Activated CD8-positive, alpha-beta memory T cell treated with anti-CD3 and anti-CD28 coated beads for 36 hours (primary cell): Measurements from ENCODE around the gene METTL21C. TPM values are rescaled to one million over a fixed set of nuclear protein-coding genes. Genes with fewer than 3 reads are reported as not detected.

Experiments used
- CTCF ChIA-PET: fragments of 350-600 bp; sonication (Branson Sonifier 250); formaldehyde crosslinking; loops from one replicate; lab custom pipeline; 2021; ENCODE audit warnings: antibody characterized with exemption; lab: Charles Lee
- POLR2A ChIA-PET: fragments of 350-600 bp; sonication (Branson Sonifier 250); formaldehyde crosslinking; loops from one replicate; lab custom pipeline; 2021; ENCODE audit warnings: antibody characterized with exemption; lab: Charles Lee
- total RNA-seq, 2 experiments: library from RNA; stranded (reverse); gene quantifications; one replicate each; pipeline ENCODE4 v1.2.3, GENCODE V29; 2021

METTL21C gene
- total RNA-seq, 2 experiments from 2014 or later = not detected

DNA sequence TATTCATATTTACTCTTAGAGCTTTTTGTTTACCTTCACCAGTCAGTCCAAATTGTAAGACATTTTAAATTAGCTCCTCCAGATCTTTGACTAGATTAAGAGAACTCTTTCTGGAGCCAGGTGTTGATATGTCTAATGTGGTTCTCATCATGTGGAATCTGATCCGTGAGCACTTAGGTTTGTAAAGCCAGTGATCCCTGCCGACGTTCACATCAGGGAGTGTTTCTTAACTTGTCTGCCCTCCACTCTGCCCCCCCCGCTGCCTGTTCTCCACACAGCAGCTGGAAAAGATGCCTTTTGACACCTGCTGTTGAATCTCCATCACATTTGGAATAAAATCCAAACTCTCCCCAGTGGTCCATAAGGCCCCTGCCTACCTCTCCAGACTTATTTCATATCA lies 17.7 kb downstream of the METTL21C start:
- POLR2A ChIA-PET = no interaction called here

DNA sequence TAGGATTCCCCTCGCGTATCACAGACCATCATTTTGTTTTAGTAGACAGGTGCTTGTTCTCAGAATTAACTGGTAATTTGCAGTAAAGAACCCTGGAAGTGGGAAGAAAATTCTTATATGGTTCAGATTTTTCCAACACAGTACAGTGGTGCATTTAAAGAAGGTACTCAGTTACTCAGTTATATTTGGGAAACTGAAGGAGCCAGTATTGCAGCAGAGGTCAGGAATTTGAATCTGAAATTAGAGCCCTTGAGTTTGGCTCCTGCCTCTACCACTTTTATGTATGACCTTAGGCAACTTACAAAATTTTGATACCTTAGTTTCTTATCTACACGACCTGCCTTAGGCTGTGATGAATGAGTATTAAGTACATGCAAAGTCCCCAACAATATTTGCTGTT lies 19.7 kb downstream of the METTL21C start:
- CTCF ChIA-PET = no interaction called here
- POLR2A ChIA-PET = no interaction called here

More for the DNA sequence above, 17.7 kb downstream of the METTL21C start:
- CTCF ChIA-PET = no interaction called here

DNA sequence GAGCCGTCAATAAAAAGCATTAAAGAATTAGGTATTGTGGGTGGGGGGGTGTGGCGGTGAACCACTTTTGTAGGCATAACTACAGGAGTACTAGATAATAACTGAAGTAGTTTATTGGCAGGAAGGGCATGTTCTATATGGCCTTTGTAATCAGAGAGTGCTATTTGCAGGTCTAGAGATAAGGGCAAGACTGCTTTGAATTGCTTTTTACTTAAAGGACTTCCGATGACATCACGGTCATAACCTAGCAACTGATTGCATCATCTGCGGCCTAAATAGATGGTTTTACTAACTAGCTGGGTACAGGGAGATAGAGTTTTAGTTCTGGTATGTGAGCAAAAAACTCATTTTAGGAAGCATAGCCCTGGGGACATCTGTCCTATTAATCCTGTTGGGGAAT lies 24.7 kb downstream of the METTL21C start:
- CTCF ChIA-PET = no interaction called here

DNA sequence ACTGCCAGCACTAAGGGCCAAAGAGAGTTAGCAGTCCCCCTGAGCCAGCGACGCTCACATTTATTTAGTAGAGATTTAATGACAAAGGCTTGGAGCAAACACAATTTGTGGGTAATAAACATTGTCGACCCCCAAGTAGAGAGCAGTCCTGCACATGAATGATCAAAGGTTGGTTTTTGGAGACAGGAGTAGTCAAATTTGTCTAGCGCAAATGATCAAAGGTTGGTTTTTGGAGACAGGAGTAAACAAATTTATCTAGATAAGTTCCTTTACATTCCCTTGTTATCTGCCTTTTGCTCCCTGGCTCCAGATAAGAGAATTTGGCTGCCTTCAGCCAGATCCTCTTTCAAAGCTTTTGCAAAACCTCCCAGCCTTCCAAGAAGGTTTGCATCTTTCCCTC lies 26.9 kb downstream of the METTL21C start:
- POLR2A ChIA-PET = no interaction called here
- CTCF ChIA-PET = no interaction called here

More for the DNA sequence above, 24.7 kb downstream of the METTL21C start:
- POLR2A ChIA-PET = no interaction called here

DNA sequence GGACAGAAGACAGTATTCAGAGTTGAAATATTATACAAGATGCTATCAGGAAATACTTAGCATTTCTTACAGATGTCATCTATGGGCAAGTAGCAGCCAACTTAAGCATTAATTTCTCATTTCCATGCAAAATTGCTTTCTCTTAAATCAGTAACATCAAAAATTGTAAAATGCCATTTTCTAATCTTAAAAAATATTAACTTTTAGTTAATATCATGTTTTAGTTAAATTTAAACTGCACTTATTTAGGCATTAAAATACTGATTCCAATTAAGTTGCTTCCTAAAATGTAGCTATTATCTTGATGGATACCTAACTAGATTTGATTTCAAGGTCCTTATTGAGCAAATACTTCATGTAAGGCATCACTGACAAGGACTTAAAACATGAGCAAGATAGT lies 27.8 kb downstream of the METTL21C start:
- POLR2A ChIA-PET = no interaction called here
- CTCF ChIA-PET = no interaction called here

DNA sequence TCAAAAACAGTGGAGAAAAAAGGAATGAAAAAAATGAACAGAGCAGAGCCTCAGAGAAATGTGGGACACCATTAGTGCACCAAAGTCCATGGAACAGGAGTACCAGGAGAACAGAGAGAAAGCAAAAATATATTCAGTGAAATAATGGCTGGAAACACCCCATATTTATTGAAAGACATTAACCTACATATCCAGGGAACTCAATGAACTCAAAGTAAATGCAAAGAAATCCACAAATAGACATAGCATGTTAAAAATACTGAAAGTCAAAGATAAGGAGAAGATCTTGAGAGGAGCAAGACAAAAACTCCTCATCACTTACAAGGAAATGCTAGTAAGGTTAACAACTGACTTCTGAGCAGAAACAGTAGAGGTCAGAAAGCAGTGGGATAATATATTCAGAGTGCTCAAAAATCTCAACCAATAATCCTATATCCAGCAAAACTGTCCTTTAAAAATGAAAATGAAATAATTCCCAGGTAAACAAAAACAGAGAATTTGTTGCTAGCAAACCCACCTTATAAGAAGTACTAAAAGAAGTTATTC lies 35.6 kb downstream of the METTL21C start:
- ChIA-PET CTCF (no interaction called here), POLR2A (no interaction called here)

DNA sequence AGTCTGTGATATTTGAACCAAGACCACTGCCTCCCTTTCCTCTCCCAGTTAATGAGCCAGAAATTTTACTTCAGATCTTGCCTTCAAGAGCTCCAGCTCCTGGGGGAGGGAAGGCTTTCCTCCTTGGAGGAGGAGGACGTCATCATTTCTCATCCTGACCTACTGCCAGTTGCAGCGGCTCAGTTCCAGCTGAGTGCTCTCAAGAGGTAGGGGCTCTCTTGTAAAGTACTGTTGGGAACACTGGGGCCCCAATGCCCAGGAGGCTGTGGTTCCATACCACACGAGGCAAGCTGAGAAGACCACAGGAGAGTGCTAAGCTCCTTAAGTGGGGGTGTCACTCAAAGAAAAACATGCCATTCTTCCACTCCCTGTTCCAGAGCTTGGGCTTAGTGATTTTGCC lies 36.2 kb downstream of the METTL21C start:
- POLR2A ChIA-PET = no interaction called here
- CTCF ChIA-PET = no interaction called here

DNA sequence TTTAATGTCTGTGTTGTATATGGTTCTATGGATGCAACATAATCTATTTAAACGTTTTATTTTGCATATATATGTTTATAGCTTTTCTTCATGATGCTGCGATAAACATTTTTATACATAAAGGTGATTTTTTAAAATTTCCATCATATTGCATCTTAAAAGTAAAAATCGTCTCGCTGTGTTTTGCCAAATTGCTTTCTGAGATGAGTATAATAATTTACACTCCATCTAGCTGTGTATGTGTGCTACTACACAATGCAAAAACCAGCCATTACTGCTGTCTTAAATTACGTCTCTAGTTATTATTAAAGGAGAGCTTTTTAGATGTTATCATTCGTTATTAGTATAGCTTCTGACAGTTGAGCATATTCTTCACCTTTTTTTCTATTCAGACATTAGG lies 37.2 kb downstream of the METTL21C start:
- ChIA-PET POLR2A (interaction anchor here (0.6 kb wide), 1 partner anchor 9 kb away, joined by 15 read pairs; no protein-coding TSS in a partner anchor), CTCF (no interaction called here)

DNA sequence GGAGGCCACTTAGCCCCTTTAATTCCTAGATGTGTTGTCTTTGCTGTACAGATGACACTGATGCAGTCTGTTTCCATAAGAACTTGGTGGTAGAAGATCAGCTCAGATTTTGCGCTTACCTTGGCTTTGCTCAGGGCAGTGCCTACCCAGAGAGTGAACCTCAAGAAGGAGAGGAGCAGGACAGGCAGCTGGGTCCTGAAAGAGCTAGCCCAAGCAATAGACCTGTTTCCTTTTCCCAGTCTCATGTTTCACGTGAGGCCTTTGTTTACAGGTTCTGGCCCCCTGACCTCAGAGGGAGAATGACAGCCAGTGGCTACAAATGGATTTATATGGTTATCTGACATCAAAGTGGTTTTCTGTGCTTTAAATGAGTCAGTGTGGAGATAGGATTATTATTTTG lies 40.1 kb downstream of the METTL21C start:
- POLR2A ChIA-PET = no interaction called here
- CTCF ChIA-PET = no interaction called here

DNA sequence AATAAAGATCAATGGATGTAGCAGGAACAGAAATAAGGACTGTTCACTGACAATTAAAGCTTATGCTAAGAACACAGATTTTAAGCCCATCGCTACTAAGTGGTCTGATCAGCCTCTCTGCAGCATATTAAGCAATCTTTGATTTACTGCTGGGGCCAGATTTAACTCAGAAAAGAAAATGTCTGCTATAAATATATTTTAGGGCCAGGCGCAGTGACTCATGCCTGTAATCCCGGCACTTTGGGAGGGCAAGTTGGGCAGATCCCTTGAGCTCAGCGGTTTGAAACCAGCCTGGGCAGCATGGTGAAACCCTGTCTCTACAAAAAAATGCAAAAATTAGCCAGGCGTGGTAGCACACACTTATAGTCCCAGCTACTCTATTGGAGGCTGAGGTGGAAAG lies 43.0 kb downstream of the METTL21C start:
- ChIA-PET POLR2A (interaction anchor here (0.7 kb wide), 1 partner anchor 55 kb away, joined by 3 read pairs; the partner anchor contains the start of gene TPP2), CTCF (no interaction called here)

DNA sequence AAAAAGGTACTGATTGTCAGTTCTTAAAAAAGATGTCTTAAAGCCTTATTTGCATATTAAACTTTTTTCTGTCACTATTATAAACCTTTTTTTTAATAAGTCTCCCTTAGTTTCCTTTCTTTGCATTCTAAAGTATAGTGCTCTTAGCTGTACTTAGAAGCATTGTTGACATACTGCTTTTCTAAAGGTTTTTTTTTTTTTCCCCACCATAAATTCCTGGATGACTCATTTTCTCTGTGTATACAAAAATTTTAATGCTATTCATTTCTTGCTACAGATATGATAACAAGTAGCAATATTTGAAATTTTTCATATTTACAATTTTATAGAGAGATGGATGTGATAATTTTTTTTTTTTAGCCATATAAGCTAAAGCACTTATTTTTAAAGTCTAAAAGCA lies 43.5 kb downstream of the METTL21C start:
- ChIA-PET CTCF (no interaction called here), POLR2A (no interaction called here)

DNA sequence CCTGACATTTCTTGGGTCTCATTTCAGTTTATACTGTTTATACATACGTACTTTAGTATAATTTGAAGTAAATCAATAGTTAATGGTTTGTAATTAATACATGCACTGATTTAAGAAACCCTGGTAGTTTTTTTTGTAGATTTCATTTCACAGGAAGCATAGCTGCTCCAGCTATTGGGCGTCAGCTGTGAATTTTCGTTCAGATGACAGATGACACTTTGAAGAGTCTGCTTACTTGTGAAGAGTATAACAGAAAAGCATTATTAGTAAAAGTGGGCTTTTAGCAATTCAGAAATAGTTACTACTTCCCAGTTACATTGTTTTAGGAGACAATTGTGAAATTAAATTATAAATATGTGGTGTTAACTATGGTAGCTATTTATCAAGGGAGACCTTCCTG lies 44.4 kb downstream of the METTL21C start:
- POLR2A ChIA-PET = no interaction called here
- CTCF ChIA-PET = interaction anchor here (0.5 kb wide), 1 partner anchor 10 kb away, joined by 5 read pairs; no protein-coding TSS in a partner anchor

DNA sequence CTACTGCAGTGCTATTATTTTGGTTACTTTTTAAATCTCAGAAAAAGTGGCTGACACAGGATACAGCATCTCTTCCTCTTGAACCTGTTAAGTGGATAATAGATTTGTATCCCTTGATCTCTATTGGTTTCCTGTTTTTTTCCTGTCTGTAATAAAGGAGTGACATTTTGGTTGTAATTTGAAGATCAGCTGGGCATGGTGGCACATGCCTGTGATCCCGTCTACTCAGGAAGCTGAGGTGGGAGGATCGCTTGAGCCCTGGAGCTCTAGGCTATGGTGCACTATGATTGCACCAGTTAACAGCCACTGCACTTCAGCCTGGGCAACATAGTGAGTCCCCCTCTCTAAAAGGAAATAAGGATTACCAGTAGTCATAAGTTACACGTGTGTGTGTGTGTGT lies 46.8 kb downstream of the METTL21C start:
- ChIA-PET CTCF (no interaction called here), POLR2A (no interaction called here)

DNA sequence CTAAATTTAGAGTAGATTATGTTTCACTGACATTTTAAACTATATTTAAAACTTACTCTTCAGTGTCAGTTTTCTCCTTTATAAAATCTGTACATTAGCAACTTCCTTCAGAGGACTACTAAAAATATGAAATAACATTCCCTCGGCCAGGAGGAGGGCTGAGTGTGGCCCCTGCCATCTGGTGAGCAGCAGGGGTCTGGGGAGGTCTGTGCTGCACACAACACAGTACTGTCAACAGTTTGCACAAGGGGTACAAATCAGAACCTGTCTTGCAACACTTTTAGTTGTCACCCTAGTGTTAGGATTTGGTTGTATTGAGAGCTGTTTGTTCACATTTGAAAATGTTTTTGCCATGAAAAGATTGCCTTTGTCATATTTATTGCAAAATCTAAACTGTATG lies 49.1 kb downstream of the METTL21C start:
- POLR2A ChIA-PET = no interaction called here
- CTCF ChIA-PET = no interaction called here

DNA sequence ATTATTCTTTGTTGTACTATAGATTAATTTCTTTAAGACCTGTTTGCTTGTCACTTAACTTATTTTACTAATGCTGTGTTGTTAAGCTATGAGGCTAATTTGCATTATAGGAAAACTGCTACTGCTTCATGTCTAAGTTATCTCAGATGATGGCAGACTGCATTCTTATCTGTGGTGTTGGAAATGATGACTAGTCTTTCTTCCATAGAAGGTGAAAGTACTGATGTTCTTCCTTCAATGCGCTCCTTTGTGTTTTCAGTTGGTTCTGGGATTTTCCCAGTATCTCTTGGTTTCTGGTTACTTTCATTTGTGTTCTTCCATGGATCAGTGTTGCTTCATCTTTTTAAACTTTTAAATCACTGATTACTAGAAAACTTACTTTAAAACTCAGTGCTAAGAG lies 51.2 kb downstream of the METTL21C start:
- CTCF ChIA-PET = no interaction called here
- POLR2A ChIA-PET = no interaction called here

DNA sequence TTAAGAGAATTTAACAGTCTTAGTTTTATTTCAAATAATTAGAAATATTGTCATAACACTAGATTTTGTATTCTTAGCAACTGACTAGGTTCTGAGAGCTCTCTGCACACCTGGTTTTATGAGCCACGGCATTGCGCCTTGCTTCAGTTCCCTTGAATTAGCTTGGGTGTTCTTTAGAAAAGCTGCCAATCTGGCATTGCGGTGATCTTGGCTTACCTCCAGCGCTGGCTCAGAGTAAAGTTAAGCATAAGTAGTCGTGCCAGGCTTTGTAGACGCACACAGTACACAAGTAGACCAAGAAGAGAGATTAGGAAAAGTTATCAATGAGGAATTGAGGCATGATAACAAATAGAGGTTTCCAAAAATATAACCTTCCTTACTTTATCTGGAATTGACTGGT lies 52.4 kb downstream of the METTL21C start:
- POLR2A ChIA-PET = no interaction called here
- CTCF ChIA-PET = no interaction called here

DNA sequence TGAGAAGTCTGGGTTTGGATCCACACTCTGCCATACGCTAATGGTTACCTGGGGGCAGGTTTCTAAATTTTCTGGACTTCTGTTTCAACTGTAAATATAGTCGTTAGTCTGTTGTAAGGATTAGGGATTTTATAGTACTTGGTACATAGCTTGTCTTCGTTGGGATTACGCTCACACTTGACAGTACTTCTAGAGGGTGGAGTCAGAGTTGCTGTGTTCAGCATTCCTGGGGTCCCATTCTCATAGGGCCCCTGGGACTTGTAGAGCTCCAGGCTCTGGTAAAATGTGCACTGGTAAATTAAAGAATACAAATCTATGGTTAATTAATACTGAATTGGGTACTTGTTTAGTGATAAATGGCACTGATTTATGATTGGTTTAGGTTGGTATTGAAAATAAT lies 52.8 kb downstream of the METTL21C start:
- CTCF ChIA-PET = no interaction called here
- POLR2A ChIA-PET = no interaction called here

DNA sequence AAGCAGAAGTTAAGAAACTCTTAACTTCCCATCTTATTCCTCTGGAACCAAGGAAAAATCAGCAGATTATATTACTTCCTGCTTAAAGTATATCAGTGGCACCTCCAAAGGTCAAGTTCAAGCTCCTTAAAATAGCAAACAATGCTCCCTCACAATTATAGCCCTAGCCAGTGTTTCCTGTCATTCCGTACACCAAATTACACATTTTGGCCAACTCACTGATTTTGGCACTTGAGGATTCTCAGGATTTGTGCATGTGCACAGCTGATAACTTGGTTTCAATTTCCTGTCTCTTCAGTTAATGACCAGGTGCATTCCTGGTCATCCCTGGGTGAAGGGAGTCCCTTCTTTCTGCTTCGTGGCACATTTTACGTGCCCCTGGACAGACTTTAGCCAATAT lies 56.1 kb downstream of the METTL21C start:
- CTCF ChIA-PET = no interaction called here
- POLR2A ChIA-PET = interaction anchor here (0.5 kb wide), 1 partner anchor 160 kb away, joined by 3 read pairs; the partner anchor contains the start of genes BIVM and POGLUT2
